AG10803 (cell line): ENCODE results near the gene BMPR1B.

Source experiments
- DNase-seq: peaks from one replicate; pipeline ENCODE4 v3.0.0; 2010; ENCODE audit warnings: low read depth
- H3K4me3 ChIP-seq: 2 replicates; pipeline ENCODE4 v1.5.1; 2011; ENCODE audit warnings: mild to moderate bottlenecking, low read length, control low read depth
- TF ChIP-seq, protein P1 (sequence below): conservative IDR thresholded peaks from 2 replicates; pipeline ENCODE4 v1.5.1; 2011; ENCODE audit warnings: mild to moderate bottlenecking, low read length, control low read depth, inconsistent platforms

BMPR1B gene

DNA sequence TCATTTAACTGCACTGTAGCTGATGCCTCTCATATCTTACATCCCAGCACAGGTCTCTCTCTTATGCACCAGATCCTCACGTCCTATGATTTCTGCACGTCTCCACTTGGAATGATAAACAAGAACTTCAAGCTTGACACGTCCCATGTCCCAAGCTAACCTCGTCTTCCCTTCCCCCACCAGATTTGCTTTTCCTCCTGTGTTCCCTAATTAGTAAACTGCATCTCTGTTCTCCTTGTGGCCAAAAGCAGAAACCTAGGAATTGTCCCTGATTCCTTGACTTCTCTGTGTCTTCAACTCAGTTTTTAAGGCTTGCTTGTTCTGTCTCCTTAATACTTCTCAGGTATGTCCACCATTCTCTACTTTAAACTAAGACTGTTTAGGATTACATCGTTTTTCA, 171.9 kb downstream of the BMPR1B start:
- no peak for DNase-seq
- no peak overlapping the region for H3K4me3 ChIP-seq
- TF ChIP-seq, protein P1, sequence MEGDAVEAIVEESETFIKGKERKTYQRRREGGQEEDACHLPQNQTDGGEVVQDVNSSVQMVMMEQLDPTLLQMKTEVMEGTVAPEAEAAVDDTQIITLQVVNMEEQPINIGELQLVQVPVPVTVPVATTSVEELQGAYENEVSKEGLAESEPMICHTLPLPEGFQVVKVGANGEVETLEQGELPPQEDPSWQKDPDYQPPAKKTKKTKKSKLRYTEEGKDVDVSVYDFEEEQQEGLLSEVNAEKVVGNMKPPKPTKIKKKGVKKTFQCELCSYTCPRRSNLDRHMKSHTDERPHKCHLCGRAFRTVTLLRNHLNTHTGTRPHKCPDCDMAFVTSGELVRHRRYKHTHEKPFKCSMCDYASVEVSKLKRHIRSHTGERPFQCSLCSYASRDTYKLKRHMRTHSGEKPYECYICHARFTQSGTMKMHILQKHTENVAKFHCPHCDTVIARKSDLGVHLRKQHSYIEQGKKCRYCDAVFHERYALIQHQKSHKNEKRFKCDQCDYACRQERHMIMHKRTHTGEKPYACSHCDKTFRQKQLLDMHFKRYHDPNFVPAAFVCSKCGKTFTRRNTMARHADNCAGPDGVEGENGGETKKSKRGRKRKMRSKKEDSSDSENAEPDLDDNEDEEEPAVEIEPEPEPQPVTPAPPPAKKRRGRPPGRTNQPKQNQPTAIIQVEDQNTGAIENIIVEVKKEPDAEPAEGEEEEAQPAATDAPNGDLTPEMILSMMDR = no peak

DNA sequence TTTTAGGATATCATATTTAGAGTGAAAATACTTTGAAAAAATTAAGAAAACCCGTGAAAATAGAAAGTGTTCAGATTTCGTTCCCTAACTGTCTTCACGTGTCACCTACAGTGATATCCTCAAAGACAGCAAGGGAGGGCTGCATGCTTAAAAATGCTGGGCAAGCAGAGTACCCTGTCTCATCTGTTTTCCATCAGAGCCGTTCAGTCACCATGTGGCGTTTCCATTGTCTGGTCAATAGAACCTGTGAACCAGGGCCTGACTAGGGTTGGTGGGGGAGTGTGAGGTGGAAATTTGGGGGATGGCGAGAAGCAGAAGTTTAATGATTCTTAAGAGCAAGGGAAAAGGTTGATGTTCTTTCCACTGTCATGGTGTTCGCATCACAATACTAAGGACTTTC, 173.9 kb downstream of the BMPR1B start:
- TF ChIP-seq, protein P1 = no peak
- DNase-seq = no peak
- no peak overlapping the region for H3K4me3 ChIP-seq

DNA sequence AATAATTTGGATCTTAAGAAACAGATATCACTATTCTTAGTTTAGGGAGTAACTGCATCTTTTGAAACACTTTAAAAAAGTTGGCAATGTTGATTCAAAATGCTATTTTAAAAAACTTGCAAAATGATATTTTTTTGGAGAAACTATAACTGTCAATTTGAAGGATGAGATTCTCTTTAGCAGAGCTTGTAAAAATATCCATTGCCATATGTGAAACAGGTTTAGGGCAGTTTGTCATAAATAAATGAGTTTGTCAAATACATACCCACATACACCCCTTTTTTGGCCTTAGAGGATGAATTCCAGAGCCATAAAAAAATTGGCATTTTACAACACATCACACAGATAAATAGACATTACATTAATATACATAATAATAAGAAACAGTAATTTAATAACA, 174.6 kb downstream of the BMPR1B start:
- no peak overlapping the region for H3K4me3 ChIP-seq
- TF ChIP-seq, protein P1 = no peak
- no peak for DNase-seq

DNA sequence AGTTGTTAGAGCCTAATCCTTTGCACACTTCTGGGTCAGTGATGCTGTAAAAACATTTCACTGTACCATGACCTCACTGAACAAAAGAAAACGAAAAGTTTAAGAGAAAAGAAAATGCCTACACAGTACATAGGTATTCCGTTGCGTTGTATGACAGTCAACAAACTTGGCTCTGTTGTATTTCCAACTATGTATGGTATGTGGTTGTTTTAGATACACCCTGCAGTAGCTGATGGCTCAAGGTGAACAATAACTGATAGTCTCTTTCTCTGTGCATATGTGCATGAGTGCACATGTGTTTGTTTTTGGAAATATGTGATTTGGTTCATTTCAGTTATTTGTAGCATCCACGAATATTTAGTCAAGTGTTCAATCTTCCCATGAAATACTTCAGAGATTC, 176.0 kb downstream of the BMPR1B start:
- no peak for DNase-seq
- TF ChIP-seq, protein P1 = no peak
- H3K4me3 ChIP-seq = no peak overlapping the region

DNA sequence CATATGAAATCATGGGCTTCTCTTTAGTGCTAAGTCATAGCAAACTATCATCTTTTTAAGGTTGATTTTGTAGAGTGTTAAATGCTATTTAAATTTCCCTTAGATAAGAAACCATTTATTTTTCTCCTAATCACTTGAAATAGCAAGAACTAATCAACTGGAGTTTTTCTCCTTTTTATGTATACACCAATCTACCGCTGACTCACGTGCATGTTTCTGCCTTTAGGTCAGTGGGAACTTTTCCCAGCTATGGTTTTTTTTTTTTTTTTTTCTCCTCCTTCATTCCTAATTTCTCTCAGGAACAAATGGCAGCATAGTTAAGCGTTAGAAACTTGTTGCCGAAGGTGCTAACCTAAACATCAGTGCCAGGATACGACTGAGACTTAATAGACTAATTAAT, 176.4 kb downstream of the BMPR1B start:
- H3K4me3 ChIP-seq = no peak overlapping the region
- peak; percentile 23 for DNase-seq
- TF ChIP-seq, protein P1 = no peak

DNA sequence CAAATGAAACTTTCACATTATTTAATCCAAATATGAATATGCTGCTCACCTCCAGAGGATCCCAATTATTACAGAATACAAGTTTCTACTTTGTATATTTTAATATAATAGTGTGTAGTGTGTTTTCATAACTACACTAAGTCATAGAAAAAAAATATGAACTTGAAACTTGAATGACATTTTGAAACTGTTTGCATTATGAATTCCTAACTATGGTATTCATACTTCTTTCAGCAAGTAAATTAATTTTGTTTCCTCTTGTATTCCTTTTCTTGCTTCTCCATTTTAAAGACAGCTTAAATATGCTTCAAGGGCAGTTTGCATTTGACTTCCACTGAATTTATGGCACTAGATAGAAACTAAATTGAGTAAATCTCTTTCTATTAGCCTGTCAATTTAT, 177.1 kb downstream of the BMPR1B start:
- no peak for DNase-seq
- TF ChIP-seq, protein P1 = no peak
- no peak overlapping the region for H3K4me3 ChIP-seq

DNA sequence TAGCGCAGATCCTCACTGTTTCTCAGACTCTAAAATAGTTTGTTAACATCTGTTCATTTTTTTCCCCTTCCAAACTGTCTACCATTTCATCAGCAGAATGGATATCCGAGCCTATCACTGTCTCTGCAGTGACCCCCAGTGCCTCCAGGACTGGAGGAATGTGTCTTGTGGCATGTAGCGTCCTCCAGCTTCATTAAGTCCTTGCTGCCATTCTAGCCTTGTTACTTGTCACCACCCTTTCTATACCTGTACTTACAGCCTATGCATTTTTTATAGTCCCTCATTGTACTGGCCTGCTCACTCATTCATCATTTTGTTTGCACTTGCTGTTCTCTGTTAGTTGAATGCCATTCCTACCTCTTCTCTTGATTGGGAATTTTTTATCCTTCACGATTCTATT, 179.1 kb downstream of the BMPR1B start:
- no peak for DNase-seq
- no peak overlapping the region for H3K4me3 ChIP-seq
- TF ChIP-seq, protein P1 = no peak
